Measurements from ENCODE around the gene CACNA2D1. TPM values are rescaled to one million over a fixed set of nuclear protein-coding genes. Genes with fewer than 3 reads are reported as not detected.

The CACNA2D1 gene
- total RNA-seq, 1 donor from 2014 or later = not detected

DNA sequence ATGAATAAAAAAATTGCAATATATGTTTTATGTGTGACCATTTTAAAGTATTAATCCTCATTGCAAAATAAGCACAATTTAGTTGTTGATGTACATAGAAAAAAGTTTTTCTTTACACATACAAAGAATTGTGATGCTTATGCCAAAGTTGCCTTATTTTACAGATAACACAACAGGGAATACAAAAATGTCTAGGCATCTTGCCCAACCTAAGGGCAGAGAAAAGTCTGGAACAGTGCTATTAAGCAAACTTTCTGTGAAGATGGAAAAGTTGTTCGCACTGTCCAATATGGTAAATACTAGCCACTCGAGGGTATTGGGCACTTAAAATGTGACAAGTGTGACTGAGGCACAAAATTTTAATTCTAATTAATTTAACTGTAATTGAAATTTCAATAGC is 483.6 kb downstream of the CACNA2D1 start:
- CTCF ChIA-PET = no interaction called here

GRCh38 chr7:81957517-81957916 is 486.1 kb downstream of the CACNA2D1 start:
- Mint-ChIP-seq H3K9me3 (no peaks in the 10 kb centered on the region), H3K4me1 (no peaks in the 10 kb centered on the region), H3K4me3 (no peak overlapping the region), H3K27ac (no peak overlapping the region), H3K36me3 (ENCODE audit: low read depth) (no peaks in the 10 kb centered on the region), H3K27me3 (no peaks in the 10 kb centered on the region)
- TF ChIP-seq CTCF (IDR thresholded peaks at IDR 0.05) = no peak
- CTCF ChIA-PET = interaction anchor here (0.7 kb wide), 1 partner anchor 466 kb away, joined by 3 read pairs; no protein-coding TSS in a partner anchor
- DNase-seq (no peak), ATAC-seq (ENCODE audit: low read depth) (no peak)
- intact Hi-C loops (cut with micrococcal nuclease) = no loop called here
- POLR2A ChIA-PET = no interaction called here

More for the DNA sequence above, 483.6 kb downstream of the CACNA2D1 start:
- POLR2A ChIA-PET = no interaction called here
- intact Hi-C loops (cut with micrococcal nuclease) = no loop called here
- no peak for TF ChIP-seq CTCF (IDR thresholded peaks at IDR 0.05)
- no peaks in the 10 kb centered on the region for H3K27me3 Mint-ChIP-seq
- DNase-seq (no peak), ATAC-seq (ENCODE audit: low read depth) (no peak)
- no peak overlapping the region for H3K4me3 Mint-ChIP-seq
- H3K4me1 Mint-ChIP-seq = no peaks in the 10 kb centered on the region
- H3K9me3 Mint-ChIP-seq = no peaks in the 10 kb centered on the region
- H3K36me3 Mint-ChIP-seq (ENCODE audit: low read depth) = no peaks in the 10 kb centered on the region
- no peak overlapping the region for H3K27ac Mint-ChIP-seq

- H3K27me3 Mint-ChIP-seq = no peaks in the 10 kb centered on the region
- H3K4me1 Mint-ChIP-seq = no peaks in the 10 kb centered on the region
- no peaks in the 10 kb centered on the region for H3K36me3 Mint-ChIP-seq (ENCODE audit: low read depth)
- TF ChIP-seq CTCF (IDR thresholded peaks at IDR 0.05) = no peak
- POLR2A ChIA-PET = no interaction called here
- no peak overlapping the region for H3K27ac Mint-ChIP-seq
- CTCF ChIA-PET = interaction anchor here (0.7 kb wide), 1 partner anchor 465 kb away, joined by 3 read pairs; no protein-coding TSS in a partner anchor
- ATAC-seq (ENCODE audit: low read depth) = no peak
- intact Hi-C loops (cut with micrococcal nuclease) = loop anchor here (1.0 kb wide), 2 partner anchors 457 to 474 kb away; no protein-coding TSS in a partner anchor
- no peak for DNase-seq
- H3K9me3 Mint-ChIP-seq = no peaks in the 10 kb centered on the region
- H3K4me3 Mint-ChIP-seq = no peak overlapping the region
Measured at GRCh38 chr7:81956520-81956919, 487.1 kb downstream of the CACNA2D1 start.

DNA sequence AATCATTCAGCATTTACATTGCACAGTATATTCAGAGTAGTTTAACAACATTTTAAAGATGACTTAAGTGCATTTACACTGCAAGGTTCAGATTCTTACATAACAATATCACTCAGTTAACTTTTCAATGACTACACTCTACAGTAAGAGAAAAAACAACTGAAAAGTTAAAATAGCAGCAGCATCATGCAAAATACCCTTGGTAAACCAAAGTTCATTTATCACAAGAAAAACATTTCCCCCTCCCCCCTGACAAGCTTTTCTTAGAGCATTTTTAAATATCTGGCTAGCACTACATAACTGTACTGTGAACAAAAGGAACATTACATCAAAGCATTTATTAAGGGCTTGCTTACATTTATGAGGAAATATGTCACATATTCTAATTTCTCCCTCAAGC is 494.3 kb downstream of the CACNA2D1 start:
- no peaks in the 10 kb centered on the region for H3K9me3 Mint-ChIP-seq
- H3K36me3 Mint-ChIP-seq (ENCODE audit: low read depth) = no peaks in the 10 kb centered on the region
- no peaks in the 10 kb centered on the region for H3K4me1 Mint-ChIP-seq
- H3K27ac Mint-ChIP-seq = no peak overlapping the region
- DNase-seq (no peak), ATAC-seq (ENCODE audit: low read depth) (no peak)
- H3K4me3 Mint-ChIP-seq = no peak overlapping the region
- intact Hi-C loops (cut with micrococcal nuclease) = no loop called here
- ChIA-PET CTCF (no interaction called here), POLR2A (no interaction called here)
- TF ChIP-seq CTCF (IDR thresholded peaks at IDR 0.05) = no peak
- H3K27me3 Mint-ChIP-seq = no peaks in the 10 kb centered on the region

GRCh38 chr7:81944058-81944457 is 499.5 kb downstream of the CACNA2D1 start:
- Mint-ChIP-seq H3K9me3 (no peaks in the 10 kb centered on the region), H3K27me3 (no peaks in the 10 kb centered on the region), H3K4me3 (no peak overlapping the region), H3K27ac (no peak overlapping the region), H3K4me1 (no peaks in the 10 kb centered on the region), H3K36me3 (ENCODE audit: low read depth) (no peaks in the 10 kb centered on the region)
- DNase-seq (no peak), ATAC-seq (ENCODE audit: low read depth) (no peak)
- intact Hi-C loops (cut with micrococcal nuclease) = no loop called here
- TF ChIP-seq CTCF (IDR thresholded peaks at IDR 0.05) = no peak
- ChIA-PET POLR2A (no interaction called here), CTCF (no interaction called here)
